ENCODE data around the gene CTNNA2.

The CTNNA2 gene

GRCh38 chr2:80454628-80455027 is 941.8 kb downstream of the CTNNA2 start:
- DNase-seq: no peak

GRCh38 chr2:80459028-80459427 is 946.2 kb downstream of the CTNNA2 start:
- no peak for DNase-seq

- DNase-seq: no peak
These were observed 948.8 kb downstream of the CTNNA2 start for GRCh38 chr2:80461505-80462197.

- DNase-seq: no peak
These were observed 949.8 kb downstream of the CTNNA2 start for GRCh38 chr2:80462654-80463053.

- no peak for DNase-seq
These were observed 951.4 kb downstream of the CTNNA2 start for GRCh38 chr2:80464275-80464674.

GRCh38 chr2:80467262-80467811 is 954.5 kb downstream of the CTNNA2 start:
- no peak for DNase-seq

GRCh38 chr2:80469428-80469827 is 956.6 kb downstream of the CTNNA2 start:
- no peak for DNase-seq

GRCh38 chr2:80473069-80473468 is 960.2 kb downstream of the CTNNA2 start:
- no peak for DNase-seq

GRCh38 chr2:80473796-80474195 is 960.9 kb downstream of the CTNNA2 start:
- no peak for DNase-seq

GRCh38 chr2:80475970-80476369 is 963.1 kb downstream of the CTNNA2 start:
- DNase-seq: no peak

GRCh38 chr2:80476535-80477117 is 963.8 kb downstream of the CTNNA2 start:
- DNase-seq: no peak

GRCh38 chr2:80482276-80482675 is 969.4 kb downstream of the CTNNA2 start:
- DNase-seq: no peak

GRCh38 chr2:80489717-80490116 is 976.9 kb downstream of the CTNNA2 start:
- no peak for DNase-seq

GRCh38 chr2:80490964-80491363 is 978.1 kb downstream of the CTNNA2 start:
- no peak for DNase-seq

GRCh38 chr2:80496346-80496745 is 983.5 kb downstream of the CTNNA2 start:
- DNase-seq: no peak

- DNase-seq: no peak
These were observed 983.9 kb downstream of the CTNNA2 start for GRCh38 chr2:80496775-80497174.

GRCh38 chr2:80499095-80499494 is 986.2 kb downstream of the CTNNA2 start:
- no peak for DNase-seq

- DNase-seq: no peak
These were observed 989.2 kb downstream of the CTNNA2 start for GRCh38 chr2:80501874-80502624.

- DNase-seq: no peak
These were observed 993.7 kb downstream of the CTNNA2 start for GRCh38 chr2:80506563-80506962.

GRCh38 chr2:80510716-80511115 is 997.9 kb downstream of the CTNNA2 start:
- DNase-seq: no peak

- no peak for DNase-seq
These were observed 1003.1 kb downstream of the CTNNA2 start for GRCh38 chr2:80515964-80516363.

- DNase-seq: no peak
These were observed 1004.5 kb downstream of the CTNNA2 start for GRCh38 chr2:80517316-80517715.

GRCh38 chr2:80519121-80519643 is 1006.3 kb downstream of the CTNNA2 start:
- no peak for DNase-seq
